Body of pancreas (tissue), 4 donors: ENCODE results near the gene BRSK1. TPM values are rescaled to one million over a fixed set of nuclear protein-coding genes. Genes with fewer than 3 reads are reported as not detected.

Experiments
- ATAC-seq: fragments of 150-250 bp; one replicate; pipeline ENCODE4 v1.9.1; 2016
- DNase-seq, 4 donors: peaks; one replicate each; pipeline ENCODE4 v3.0.0-alpha.2; 2019
- H3K27ac ChIP-seq, 4 donors: fragments of 200-600 bp; sonication (generic); 1 replicate in 3 of 4; 2 replicates in 1 of 4; pipeline versions ENCODE4 v1.5.1 to v1.6.1; 2016 to 2019; ENCODE audit warnings: mild to moderate bottlenecking in 1 of 4, mixed read lengths in 1 of 4, moderate library complexity in 1 of 4
- H3K27me3 ChIP-seq, 2 donors: fragments of 200-600 bp; sonication (generic); one replicate each; pipeline ENCODE4 v1.6.0; 2016; ENCODE audit warnings: mild to moderate bottlenecking in 1 of 2
- H3K36me3 ChIP-seq, 2 donors: fragments of 200-600 bp; sonication (generic); replicated peaks in 1 of 2; 2 replicates each; pipeline ENCODE4 v1.5.1; 2016; ENCODE audit warnings: low read depth in 2 of 2; ENCODE audit not compliant: insufficient read depth in 1 of 2
- H3K4me1 ChIP-seq: fragments of 200-600 bp; sonication (generic); one replicate; pipeline ENCODE4 v1.6.0; 2016
- H3K4me3 ChIP-seq, 2 donors: fragments of 200-600 bp; sonication (generic); 1 replicate in 1 of 2; 2 replicates in 1 of 2; pipeline ENCODE4 v1.5.1; 2016 to 2019
- H3K9me3 ChIP-seq, 3 donors: fragments of 200-600 bp; sonication (generic); 1 replicate in 2 of 3; 2 replicates in 1 of 3; pipeline ENCODE4 v1.5.1; 2016
- CTCF ChIP-seq, 7 experiments: fragments of 450-650 bp in 4 of 7; fragments of 200-600 bp in 3 of 7; sonication (generic) in 3 of 7; IDR thresholded peaks; one replicate each; pipeline ENCODE4 v1.5.1; 2016 to 2019; ENCODE audit warnings: antibody characterized with exemption in 7 of 7
- POLR2A ChIP-seq, 3 donors: fragments of 450-650 bp; IDR thresholded peaks; one replicate each; pipeline ENCODE4 v1.6.1; 2016; ENCODE audit warnings: antibody characterized with exemption in 3 of 3, mild to moderate bottlenecking in 2 of 3
- WGBS, 2 donors: methylation state at CpG; one replicate each; pipeline ENCODE4 v1.1.5; 2017; 5-methylcytosine and 5-hydroxymethylcytosine counted together
- intact Hi-C: fragments of 100-400 bp; cut with DNase I; formaldehyde crosslinking; loops from one replicate; pipeline ENCODE4 v1.15.1; 2023
- total RNA-seq, 2 donors: library from RNA; depleted of rRNA; stranded (reverse); fragments of >200 nt; gene quantifications; one replicate each; pipeline ENCODE4 v1.1.0, GENCODE V29; 2016

The BRSK1 gene
- total RNA-seq, 2 donors from 2014 or later: 0.66 to 1.0 TPM

DNA sequence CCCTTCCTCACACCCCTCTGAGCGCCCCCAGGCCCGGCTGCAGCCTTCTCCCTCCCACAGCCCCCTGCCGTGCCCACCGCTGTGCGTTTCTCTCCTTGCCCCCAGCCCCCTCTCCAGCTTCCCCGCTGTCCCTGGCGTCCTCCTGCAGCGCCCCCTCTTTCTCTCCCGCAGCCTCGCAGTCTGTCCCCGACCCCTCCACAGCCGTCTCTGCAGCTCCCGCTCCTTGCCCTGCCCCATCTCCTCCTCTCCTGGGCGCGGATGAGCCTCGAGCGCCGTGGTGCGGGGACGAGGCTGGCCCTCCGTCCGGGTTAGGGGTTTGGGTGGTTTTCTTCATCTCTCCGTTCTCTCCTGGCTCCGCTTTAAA lies 57.0 kb downstream of the BRSK1 start:
- 0 to 2% methylated on average over 24 of the region's 24 CpGs for WGBS, 2 donors
- peaks cover 26% of the 10 kb centered on the region for H3K4me1 ChIP-seq
- H3K4me3 ChIP-seq: peak overlapping the region in 1 of 2 donors; percentile 98
- H3K27me3 ChIP-seq: no peaks in the 10 kb centered on the region
- peak overlapping the region in 3 of 4 donors; percentile 3 to 95 (median 95) for H3K27ac ChIP-seq
- intact Hi-C loops: no loop called here
- TF ChIP-seq CTCF (IDR thresholded peaks at IDR 0.05): no peak
- TF ChIP-seq POLR2A (IDR thresholded peaks at IDR 0.05): no peak
- H3K36me3 ChIP-seq: no peaks in the 10 kb centered on the region
- DNase-seq (peak in 3 of 4 donors; percentile 20 to 37 (median 23)), ATAC-seq (no peak)
- H3K9me3 ChIP-seq: no peaks in the 10 kb centered on the region

- Histone ChIP-seq H3K9me3 (no peaks in the 10 kb centered on the region), H3K27me3 (no peaks in the 10 kb centered on the region), H3K27ac (peak overlapping the region in 2 of 4 donors; percentile 95), H3K4me3 (peak overlapping the region in 1 of 2 donors; percentile 98), H3K36me3 (no peaks in the 10 kb centered on the region), H3K4me1 (peaks cover 26% of the 10 kb centered on the region)
- TF ChIP-seq POLR2A (IDR thresholded peaks at IDR 0.05) (no peak), CTCF (IDR thresholded peaks at IDR 0.05) (no peak)
- 2 to 3% methylated on average over 6 to 12 of the region's 15 CpGs for WGBS, 2 donors
- DNase-seq (peak; percentile 75 to 83 (median 78)), ATAC-seq (no peak)
- intact Hi-C loops: no loop called here
Measured at GRCh38 chr19:55341171-55341588, 57.4 kb downstream of the BRSK1 start.

DNA sequence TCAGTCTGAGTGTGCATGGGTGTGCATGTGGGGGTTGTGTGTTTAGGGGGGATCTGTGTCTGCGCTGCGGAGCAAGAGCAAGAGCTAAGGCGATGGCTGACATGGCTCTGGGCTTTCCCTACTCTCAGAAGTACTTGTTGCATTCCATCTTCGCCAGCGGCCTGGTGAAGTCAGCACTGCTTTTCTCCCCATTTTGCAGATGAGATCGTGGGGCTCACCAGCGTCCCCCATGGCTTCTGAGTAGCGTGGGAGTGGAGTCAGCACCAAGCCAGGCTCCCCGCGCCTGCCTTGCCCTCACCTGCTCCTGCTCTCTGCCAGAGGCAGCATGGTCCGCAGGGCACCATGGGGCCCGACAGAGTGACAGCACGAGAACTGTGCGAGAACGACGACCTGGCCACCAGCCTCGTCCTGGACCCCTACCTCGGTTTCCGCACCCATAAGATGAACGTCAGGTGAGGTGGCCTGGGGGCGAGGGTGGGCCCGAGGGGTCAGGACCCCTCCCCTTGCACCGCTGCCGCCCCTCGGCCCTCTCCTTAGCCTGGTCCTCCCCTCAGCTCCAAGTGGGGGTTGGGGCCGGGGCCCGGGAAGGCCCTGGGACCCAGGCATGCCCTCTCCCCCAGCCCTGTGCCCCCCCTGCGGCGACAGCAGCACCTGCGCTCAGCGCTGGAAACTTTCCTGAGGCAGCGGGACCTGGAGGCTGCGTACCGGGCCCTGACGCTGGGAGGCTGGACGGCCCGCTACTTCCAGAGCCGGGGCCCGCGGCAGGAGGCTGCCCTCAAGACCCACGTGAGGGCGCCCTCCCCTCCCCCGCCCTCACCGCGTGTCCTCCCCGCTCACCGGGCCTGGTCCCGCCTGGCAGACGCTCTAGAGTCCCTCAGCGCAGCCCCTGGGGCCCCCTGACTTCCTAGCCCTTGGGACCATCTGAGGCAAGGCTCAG lies 58.1 kb downstream of the BRSK1 start:
- intact Hi-C loops: no loop called here
- H3K27ac ChIP-seq: no peak overlapping the region
- no peak for TF ChIP-seq POLR2A (IDR thresholded peaks at IDR 0.05)
- TF ChIP-seq CTCF (IDR thresholded peaks at IDR 0.05): no peak
- no peak overlapping the region for H3K4me3 ChIP-seq
- H3K36me3 ChIP-seq: no peaks in the 10 kb centered on the region
- H3K4me1 ChIP-seq: peaks cover 26% of the 10 kb centered on the region
- DNase-seq: no peak
- no peaks in the 10 kb centered on the region for H3K27me3 ChIP-seq
- 84 to 86% methylated on average over 12 to 35 of the region's 50 CpGs for WGBS, 2 donors
- H3K9me3 ChIP-seq: no peaks in the 10 kb centered on the region
- ATAC-seq: no peak

DNA sequence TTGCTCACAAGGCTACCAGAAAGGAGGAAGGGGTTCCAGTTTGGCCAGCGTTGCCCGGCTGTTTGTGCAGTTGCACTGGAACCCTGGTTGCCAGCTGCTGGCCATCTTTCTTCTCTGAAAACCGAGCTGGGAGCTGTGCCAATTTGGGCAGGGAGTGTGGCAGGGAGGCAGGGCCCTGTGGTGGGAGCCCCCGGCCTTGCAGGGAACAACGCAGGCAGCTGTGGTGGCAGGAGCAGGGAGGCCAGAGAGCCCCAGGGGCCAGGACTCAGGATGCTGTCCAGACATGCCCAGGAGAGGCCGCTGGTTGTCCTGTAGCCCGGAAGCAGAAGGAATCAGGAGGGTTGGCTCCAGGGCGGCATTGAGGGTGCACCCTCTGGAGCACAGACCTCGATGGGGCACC lies 60.6 kb downstream of the BRSK1 start:
- WGBS, 2 donors: 84 to 90% methylated on average over 2 to 9 of the region's 9 CpGs
- TF ChIP-seq POLR2A (IDR thresholded peaks at IDR 0.05) (no peak), CTCF (IDR thresholded peaks at IDR 0.05) (no peak)
- Histone ChIP-seq H3K27me3 (no peaks in the 10 kb centered on the region), H3K27ac (no peak overlapping the region), H3K9me3 (no peaks in the 10 kb centered on the region), H3K36me3 (peaks cover 0 to 1% of the 10 kb centered on the region in 2 donors), H3K4me3 (no peak overlapping the region), H3K4me1 (peaks cover 16% of the 10 kb centered on the region)
- DNase-seq (no peak), ATAC-seq (no peak)
- intact Hi-C loops: no loop called here
